Measurements from ENCODE around the gene SELENOO.

Gene SELENOO

GRCh38 chr22:50250249-50250554 lies 49.4 kb downstream of the SELENOO start:
- Histone ChIP-seq H3K9ac (ENCODE audit: low read depth, low read length, poor library complexity) (peak overlapping the region; percentile 91), H2BK5ac (ENCODE audit: low read length) (peak overlapping the region; percentile 75), H3K36me3 (replicated peaks in 1 of 2; ENCODE audit: control insufficient read depth in 2 of 2, insufficient read depth in 2 of 2, low read length in 2 of 2) (peaks cover 28 to 60% of the 10 kb centered on the region in 2 donors), H2AFZ (ENCODE audit: low read length) (no peak overlapping the region), H3K9me3 (replicated peaks in 1 of 2; ENCODE audit: control insufficient read depth in 2 of 2, insufficient read depth in 1 of 2, low read depth in 1 of 2, low read length in 2 of 2) (no peaks in the 10 kb centered on the region), H4K8ac (ENCODE audit: low read depth, low read length) (no peak overlapping the region), H2BK12ac (ENCODE audit: low read length) (no peak overlapping the region), H3K79me1 (ENCODE audit: low read depth, low read length) (peaks cover 26% of the 10 kb centered on the region), H3K4ac (ENCODE audit: low read length) (peak overlapping the region; percentile 37), H3K18ac (ENCODE audit: low read length) (peak overlapping the region; percentile 91), H3K4me1 (ENCODE audit: control insufficient read depth in 2 of 2, insufficient read depth in 1 of 2, low read depth in 1 of 2, low read length in 2 of 2) (peaks cover 20 to 21% of the 10 kb centered on the region in 2 donors), H3K4me2 (ENCODE audit: insufficient read depth, low read length, poor library complexity, severe bottlenecking) (peak overlapping the region; percentile 98), H3K4me3 (ENCODE audit: low read length in 2 of 2) (peak overlapping the region; percentile 12 to 72), H3K27ac (replicated peaks; ENCODE audit: low read length) (no peak overlapping the region), H3K23ac (ENCODE audit: low read depth, low read length, poor library complexity) (peak overlapping the region; percentile 97), H3K27me3 (ENCODE audit: control insufficient read depth in 3 of 3, insufficient read depth in 3 of 3, low read depth in 1 of 3, low read length in 3 of 3) (no peaks in the 10 kb centered on the region), H4K91ac (ENCODE audit: low read depth, low read length, poor library complexity) (no peak overlapping the region), H3K14ac (ENCODE audit: low read length) (peak overlapping the region; percentile 99), H2AK5ac (ENCODE audit: low read depth, low read length) (peak overlapping the region; percentile 100), H2BK120ac (ENCODE audit: low read depth, low read length) (no peak overlapping the region), H2BK15ac (ENCODE audit: low read length) (peak overlapping the region; percentile 94)
- no peak for DNase-seq (ENCODE audit: low spot score)
- WGBS, 2 donors (ENCODE audit: extremely low coverage in 2 of 2, insufficient read length in 2 of 2, insufficient replicate concordance in 1 of 2): no CpG with 5 or more reads among the region's 11 CpGs

- no peaks in the 10 kb centered on the region for H3K9me3 ChIP-seq (replicated peaks in 1 of 2; ENCODE audit: control insufficient read depth in 2 of 2, insufficient read depth in 1 of 2, low read depth in 1 of 2, low read length in 2 of 2)
- WGBS, 2 donors (ENCODE audit: extremely low coverage in 2 of 2, insufficient read length in 2 of 2, insufficient replicate concordance in 1 of 2): no CpG with 5 or more reads among the region's 81 CpGs
- H3K9ac ChIP-seq (ENCODE audit: low read depth, low read length, poor library complexity): peak within 1 kb of the TSS; percentile 96
- H3K4me1 ChIP-seq (ENCODE audit: control insufficient read depth in 2 of 2, insufficient read depth in 1 of 2, low read depth in 1 of 2, low read length in 2 of 2): peaks cover 15 to 17% of the 10 kb centered on the region in 2 donors
- H4K8ac ChIP-seq (ENCODE audit: low read depth, low read length): peak within 1 kb of the TSS; percentile 48
- H3K36me3 ChIP-seq (replicated peaks in 1 of 2; ENCODE audit: control insufficient read depth in 2 of 2, insufficient read depth in 2 of 2, low read length in 2 of 2): peaks cover 30 to 56% of the 10 kb centered on the region in 2 donors
- peak within 1 kb of the TSS; percentile 93 for H3K4ac ChIP-seq (ENCODE audit: low read length)
- H3K4me2 ChIP-seq (ENCODE audit: insufficient read depth, low read length, poor library complexity, severe bottlenecking): peak within 1 kb of the TSS; percentile 98
- H2BK15ac ChIP-seq (ENCODE audit: low read length): peak within 1 kb of the TSS; percentile 94
- peak within 1 kb of the TSS; percentile 82 for H2BK5ac ChIP-seq (ENCODE audit: low read length)
- peak within 1 kb of the TSS; percentile 73 for H2BK12ac ChIP-seq (ENCODE audit: low read length)
- peak within 1 kb of the TSS; percentile 99 for H2BK120ac ChIP-seq (ENCODE audit: low read depth, low read length)
- H2AFZ ChIP-seq (ENCODE audit: low read length): peak within 1 kb of the TSS; percentile 83
- peaks cover 27% of the 10 kb centered on the region for H3K79me1 ChIP-seq (ENCODE audit: low read depth, low read length)
- peak within 1 kb of the TSS; percentile 99 for H3K14ac ChIP-seq (ENCODE audit: low read length)
- peak within 1 kb of the TSS; percentile 94 for H3K18ac ChIP-seq (ENCODE audit: low read length)
- H4K91ac ChIP-seq (ENCODE audit: low read depth, low read length, poor library complexity): no peak within 1 kb of the TSS
- peak within 1 kb of the TSS; percentile 72 for H3K27ac ChIP-seq (replicated peaks; ENCODE audit: low read length)
- peak within 1 kb of the TSS; percentile 100 for H2AK5ac ChIP-seq (ENCODE audit: low read depth, low read length)
- H3K23ac ChIP-seq (ENCODE audit: low read depth, low read length, poor library complexity): peak within 1 kb of the TSS; percentile 97
- peak within 1 kb of the TSS; percentile 72 to 86 for H3K4me3 ChIP-seq (ENCODE audit: low read length in 2 of 2)
- H3K27me3 ChIP-seq (ENCODE audit: control insufficient read depth in 3 of 3, insufficient read depth in 3 of 3, low read depth in 1 of 3, low read length in 3 of 3): no peaks in the 10 kb centered on the region
- peak; percentile 83 for DNase-seq (ENCODE audit: low spot score)
These were observed 50.0 kb downstream of the SELENOO start, which contains the start of gene HDAC10 for GRCh38 chr22:50250555-50251476. Gene HDAC10 (minus strand): TSS chr22:50251265. CDS start chr22:50251032, 233 bp downstream.

- no CpG with 5 or more reads among the region's 36 CpGs for WGBS, 2 donors (ENCODE audit: extremely low coverage in 2 of 2, insufficient read length in 2 of 2, insufficient replicate concordance in 1 of 2)
- H3K27me3 ChIP-seq (ENCODE audit: control insufficient read depth in 3 of 3, insufficient read depth in 3 of 3, low read depth in 1 of 3, low read length in 3 of 3): no peaks in the 10 kb centered on the region
- H4K91ac ChIP-seq (ENCODE audit: low read depth, low read length, poor library complexity): no peak overlapping the region
- H2AFZ ChIP-seq (ENCODE audit: low read length): peak overlapping the region; percentile 83
- H2BK15ac ChIP-seq (ENCODE audit: low read length): no peak overlapping the region
- H3K23ac ChIP-seq (ENCODE audit: low read depth, low read length, poor library complexity): peak overlapping the region; percentile 96
- H3K79me1 ChIP-seq (ENCODE audit: low read depth, low read length): peaks cover 27% of the 10 kb centered on the region
- no peak for DNase-seq (ENCODE audit: low spot score)
- peak overlapping the region; percentile 72 to 79 for H3K4me3 ChIP-seq (ENCODE audit: low read length in 2 of 2)
- peak overlapping the region; percentile 82 for H2BK5ac ChIP-seq (ENCODE audit: low read length)
- peak overlapping the region; percentile 98 for H3K4me2 ChIP-seq (ENCODE audit: insufficient read depth, low read length, poor library complexity, severe bottlenecking)
- peaks cover 26 to 55% of the 10 kb centered on the region in 2 donors for H3K36me3 ChIP-seq (replicated peaks in 1 of 2; ENCODE audit: control insufficient read depth in 2 of 2, insufficient read depth in 2 of 2, low read length in 2 of 2)
- H3K18ac ChIP-seq (ENCODE audit: low read length): peak overlapping the region; percentile 92
- H3K27ac ChIP-seq (replicated peaks; ENCODE audit: low read length): peak overlapping the region; percentile 59
- H3K14ac ChIP-seq (ENCODE audit: low read length): peak overlapping the region; percentile 97
- H2BK120ac ChIP-seq (ENCODE audit: low read depth, low read length): no peak overlapping the region
- peaks cover 13 to 17% of the 10 kb centered on the region in 2 donors for H3K4me1 ChIP-seq (ENCODE audit: control insufficient read depth in 2 of 2, insufficient read depth in 1 of 2, low read depth in 1 of 2, low read length in 2 of 2)
- peak overlapping the region; percentile 73 for H2BK12ac ChIP-seq (ENCODE audit: low read length)
- H3K4ac ChIP-seq (ENCODE audit: low read length): no peak overlapping the region
- peak overlapping the region; percentile 81 for H2AK5ac ChIP-seq (ENCODE audit: low read depth, low read length)
- H3K9me3 ChIP-seq (replicated peaks in 1 of 2; ENCODE audit: control insufficient read depth in 2 of 2, insufficient read depth in 1 of 2, low read depth in 1 of 2, low read length in 2 of 2): no peaks in the 10 kb centered on the region
- peak overlapping the region; percentile 70 for H3K9ac ChIP-seq (ENCODE audit: low read depth, low read length, poor library complexity)
- peak overlapping the region; percentile 29 for H4K8ac ChIP-seq (ENCODE audit: low read depth, low read length)
These were observed 50.8 kb downstream of the SELENOO start for GRCh38 chr22:50251477-50252081.

Measured in neuronal stem cell (in vitro differentiated cells).